ENCODE measurements around the gene IL36B.
"Not testable (repeated sequence)": the region's sequence is repeated elsewhere in the genome, so short reads cannot be mapped to it uniquely, and the experiment has no call there.

The IL36B gene

GRCh38 chr2:113052396-113052917 is at the start of gene IL36B:
IL36B (minus strand) TSS chr2:113052867.
- no peak for DNase-seq

DNA sequence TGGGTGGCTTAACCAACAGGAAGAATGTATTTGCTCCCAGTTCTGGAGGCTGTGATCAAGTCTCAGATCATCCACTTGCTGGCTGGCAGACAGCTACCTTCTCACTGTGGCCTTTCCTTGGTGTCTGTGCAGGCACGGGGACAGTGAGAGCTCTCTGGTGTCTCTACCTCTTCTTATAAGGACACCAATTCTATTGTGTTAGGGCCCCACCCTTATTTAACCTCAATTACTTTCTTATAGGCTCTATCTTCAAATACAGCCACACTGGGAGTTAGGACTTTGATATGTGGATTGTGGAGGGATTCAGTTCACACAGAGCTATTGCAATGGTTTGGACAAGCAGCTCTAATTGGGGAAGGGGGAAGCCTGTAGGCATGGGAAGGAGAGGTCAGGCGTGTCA is 49.5 kb upstream of the IL36B start:
- DNase-seq, result no peak

DNA sequence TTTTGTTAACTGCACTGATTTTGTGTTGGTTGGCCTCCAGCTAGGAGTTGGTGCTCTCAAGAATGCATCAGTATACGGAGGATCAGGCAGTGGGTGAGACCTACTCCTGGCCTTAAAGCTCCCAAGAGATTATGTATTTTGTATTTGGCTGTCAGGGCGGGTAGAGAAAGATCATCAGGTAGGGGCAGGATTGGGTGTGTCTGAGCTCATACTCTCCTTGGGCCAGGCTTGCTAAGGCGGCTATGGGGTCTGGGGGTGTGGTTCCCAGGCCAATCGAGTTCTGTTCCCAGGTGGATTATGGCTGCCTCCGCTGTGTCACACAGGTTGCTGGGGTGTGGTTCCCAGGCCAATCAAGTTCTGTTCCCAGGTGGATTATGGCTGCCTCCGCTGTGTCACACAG is 45.9 kb upstream of the IL36B start:
- no peak for DNase-seq

GRCh38 chr2:113098041-113098440 is 45.4 kb upstream of the IL36B start:
- DNase-seq, result no peak

GRCh38 chr2:113096842-113097618 is 44.4 kb upstream of the IL36B start:
- DNase-seq, result not testable (repeated sequence)

- not testable (repeated sequence) for DNase-seq
Measured at GRCh38 chr2:113096306-113096705, 43.6 kb upstream of the IL36B start.

DNA sequence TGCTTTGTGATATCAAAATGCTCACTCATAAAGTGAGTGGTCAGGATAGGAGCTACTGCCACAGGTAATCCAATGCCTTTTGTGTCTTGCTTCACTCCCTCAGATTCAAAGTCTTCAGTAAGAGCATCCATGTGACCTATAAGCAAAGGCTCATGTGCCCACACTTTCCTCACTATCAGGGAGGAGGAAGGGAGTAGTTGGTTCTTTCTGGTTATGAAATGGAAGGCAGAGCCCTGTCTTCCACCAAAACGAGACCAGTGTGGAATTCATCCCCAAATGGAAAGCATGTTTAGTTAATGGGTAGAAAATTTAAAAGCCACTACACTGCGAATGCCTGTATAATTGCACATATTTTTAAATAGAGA is 40.9 kb upstream of the IL36B start:
- DNase-seq, result no peak

DNA sequence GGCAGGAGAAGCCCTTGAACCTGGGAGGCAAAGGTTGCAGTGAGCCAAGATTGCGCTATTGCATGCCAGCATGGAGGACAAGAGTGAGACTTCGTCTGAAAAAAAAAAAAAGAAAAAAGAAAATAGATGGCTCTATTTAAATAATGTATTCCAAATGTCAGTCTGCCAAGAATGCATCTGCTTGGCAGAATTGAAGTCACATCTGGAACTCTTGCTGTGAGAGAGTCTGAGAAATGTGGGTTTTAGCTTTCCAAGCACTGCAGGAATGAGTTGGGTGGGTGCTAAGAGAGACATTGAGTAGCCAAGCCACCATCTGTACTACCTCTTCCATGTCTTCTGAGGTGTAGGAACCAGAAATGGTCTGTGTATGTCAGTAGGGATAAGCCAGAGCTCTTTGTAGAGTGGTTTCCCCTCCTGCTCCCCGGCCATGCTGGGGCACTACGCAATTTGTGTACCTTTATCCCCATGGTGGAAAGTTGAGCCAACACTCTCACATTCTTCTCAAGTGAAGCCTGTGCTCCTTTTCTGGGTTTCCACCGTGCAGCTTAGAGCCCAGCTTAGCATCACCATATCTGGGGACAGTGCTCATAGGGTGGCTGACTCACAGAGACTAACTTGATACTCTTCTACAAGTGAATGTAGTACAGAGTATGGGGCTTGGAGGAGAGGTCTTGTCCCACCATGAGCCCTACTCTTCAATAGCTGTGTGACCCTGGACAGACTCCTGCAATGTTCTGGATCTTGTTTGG is 40.4 kb upstream of the IL36B start:
- no peak for DNase-seq

DNA sequence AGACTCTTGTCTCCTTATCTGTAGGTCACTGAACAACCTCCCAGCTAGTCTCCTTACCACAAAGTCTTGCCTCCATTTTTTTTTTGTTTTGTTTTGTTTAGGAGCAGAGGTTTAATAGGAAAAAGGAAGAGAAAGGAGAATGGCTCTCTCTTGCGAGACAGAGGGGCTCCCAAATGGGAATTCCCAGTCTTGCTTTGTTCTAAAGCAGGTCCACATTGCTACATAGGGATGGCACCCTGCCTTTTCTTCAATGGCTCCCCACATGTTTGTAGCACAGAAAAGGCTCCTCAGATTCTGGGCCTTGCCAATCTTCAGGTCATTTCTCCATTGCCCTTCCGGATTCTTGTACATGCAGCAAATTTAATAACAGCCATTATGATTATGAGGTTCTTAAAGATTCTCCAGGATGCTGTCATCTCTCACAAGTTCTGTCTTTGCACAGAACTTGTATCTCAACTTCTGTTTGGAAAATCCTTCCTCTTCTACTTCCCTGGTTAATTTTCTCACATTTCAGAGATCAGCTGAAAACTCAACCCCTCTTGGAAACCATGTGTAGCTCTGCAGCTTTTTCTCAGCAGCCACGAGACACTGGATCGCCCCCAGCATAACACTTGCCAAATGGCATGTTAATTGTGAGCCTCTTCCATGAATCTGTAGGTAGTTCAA is 38.7 kb upstream of the IL36B start:
- DNase-seq, result no peak

DNA sequence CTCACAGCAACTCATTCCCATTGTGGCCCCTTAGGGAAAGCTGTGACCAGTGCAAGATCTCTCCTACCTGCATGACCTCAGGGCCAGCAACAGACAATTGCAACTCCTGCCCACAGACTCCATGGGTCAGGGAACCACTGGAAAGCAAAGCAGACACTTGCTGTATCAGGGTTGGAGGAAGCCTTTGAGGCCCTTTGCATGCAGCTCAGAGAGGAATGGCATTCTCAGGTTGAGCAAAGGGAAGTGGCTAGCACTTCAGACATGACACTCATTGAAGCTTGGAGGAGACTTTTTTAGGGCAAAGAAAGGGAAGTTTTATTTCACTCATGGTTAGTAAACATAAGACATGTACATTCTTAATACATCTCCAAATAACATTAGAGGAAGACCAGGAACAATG is 37.2 kb upstream of the IL36B start:
- no peak for DNase-seq

DNA sequence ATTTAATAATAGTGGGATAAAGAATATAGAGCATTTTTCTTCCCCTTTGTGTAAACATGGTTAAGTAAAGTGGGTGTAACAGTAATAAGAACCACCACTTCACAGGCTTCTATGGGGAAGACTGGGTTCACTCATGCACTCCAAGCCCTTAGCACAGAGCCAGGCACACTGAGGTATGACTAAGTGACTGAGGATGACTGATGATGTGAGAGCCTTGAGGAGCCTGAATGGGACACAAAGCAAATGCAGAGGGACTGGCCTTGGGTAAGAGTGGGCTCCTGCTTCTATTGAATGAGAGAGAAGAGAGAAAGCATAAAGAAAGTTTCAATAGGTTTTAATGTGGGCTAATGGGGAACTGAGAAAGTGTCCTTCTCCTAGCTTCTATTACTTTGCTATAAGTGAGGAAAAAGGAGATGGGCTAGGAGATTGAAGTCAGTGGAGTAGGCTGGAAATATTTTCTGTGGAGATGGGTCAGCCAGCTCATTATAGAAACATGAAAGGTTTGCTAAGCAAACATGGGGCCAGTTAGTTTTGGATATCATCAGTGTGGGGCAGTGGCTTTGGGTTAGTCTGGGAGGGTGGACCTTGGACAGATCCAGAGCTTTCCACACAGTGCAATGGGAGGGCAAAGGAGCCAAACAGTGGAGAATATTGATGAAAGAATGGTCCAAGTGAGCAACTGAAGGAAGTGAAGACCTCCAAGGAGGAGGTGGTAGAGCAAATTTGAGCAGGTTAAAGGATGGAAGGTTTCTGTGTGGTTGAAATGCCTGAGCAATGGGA is 35.7 kb upstream of the IL36B start:
- DNase-seq, result no peak

DNA sequence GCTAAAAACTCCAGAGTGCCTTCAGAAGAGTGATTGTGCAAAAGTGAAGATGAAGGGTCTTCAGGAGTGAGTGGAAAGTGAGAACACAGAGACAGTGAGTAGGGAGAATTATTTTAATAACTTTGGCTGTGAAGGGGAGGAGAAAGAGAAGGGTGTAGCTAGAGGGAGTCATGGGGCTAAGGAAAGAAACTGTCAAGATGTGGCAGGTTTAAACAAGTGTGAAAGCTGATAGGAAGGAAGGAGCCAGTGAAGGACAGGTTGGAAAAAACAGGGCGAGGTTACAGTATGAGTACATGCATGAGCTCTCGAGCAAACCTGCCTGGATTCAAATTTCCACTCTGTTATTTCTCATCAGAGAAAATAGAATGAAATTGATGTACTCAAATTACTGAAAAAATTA is 32.9 kb upstream of the IL36B start:
- no peak for DNase-seq

DNA sequence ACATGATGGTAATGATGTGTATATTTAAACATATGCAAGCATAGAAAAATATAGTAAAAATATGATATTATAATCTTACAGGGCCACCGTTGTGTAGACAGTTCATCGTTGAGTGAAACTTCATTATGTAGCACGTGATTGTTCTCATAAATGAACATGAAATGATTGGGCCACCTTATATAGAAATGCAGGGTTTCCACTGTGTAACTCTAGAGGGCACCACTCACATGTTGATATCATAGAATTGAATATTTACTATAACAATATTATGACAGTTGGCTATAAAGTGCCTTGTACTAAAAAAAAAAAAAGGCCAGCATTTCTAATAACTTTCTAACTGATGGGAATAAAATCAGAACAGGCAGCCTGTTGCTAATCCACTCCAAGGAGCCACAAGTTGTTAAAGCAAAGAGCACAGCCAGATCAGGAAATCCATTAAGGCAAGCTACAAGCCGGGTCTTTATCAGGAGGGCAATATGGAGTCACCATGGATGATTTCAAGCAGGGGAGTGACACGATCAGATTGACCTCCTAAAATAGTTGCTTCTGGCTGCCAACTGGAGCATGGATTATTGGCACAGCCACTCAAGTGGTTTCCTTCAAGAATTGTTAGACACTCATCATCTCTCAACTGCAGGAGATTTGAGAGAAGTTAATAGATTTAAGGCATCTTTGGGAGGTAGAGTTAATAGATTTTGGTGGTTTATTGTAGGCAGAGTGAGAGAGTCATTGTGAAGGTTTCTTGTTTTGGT is 31.8 kb upstream of the IL36B start:
- no peak for DNase-seq

- no peak for DNase-seq
Measured at GRCh38 chr2:113083296-113083695, 30.6 kb upstream of the IL36B start.

DNA sequence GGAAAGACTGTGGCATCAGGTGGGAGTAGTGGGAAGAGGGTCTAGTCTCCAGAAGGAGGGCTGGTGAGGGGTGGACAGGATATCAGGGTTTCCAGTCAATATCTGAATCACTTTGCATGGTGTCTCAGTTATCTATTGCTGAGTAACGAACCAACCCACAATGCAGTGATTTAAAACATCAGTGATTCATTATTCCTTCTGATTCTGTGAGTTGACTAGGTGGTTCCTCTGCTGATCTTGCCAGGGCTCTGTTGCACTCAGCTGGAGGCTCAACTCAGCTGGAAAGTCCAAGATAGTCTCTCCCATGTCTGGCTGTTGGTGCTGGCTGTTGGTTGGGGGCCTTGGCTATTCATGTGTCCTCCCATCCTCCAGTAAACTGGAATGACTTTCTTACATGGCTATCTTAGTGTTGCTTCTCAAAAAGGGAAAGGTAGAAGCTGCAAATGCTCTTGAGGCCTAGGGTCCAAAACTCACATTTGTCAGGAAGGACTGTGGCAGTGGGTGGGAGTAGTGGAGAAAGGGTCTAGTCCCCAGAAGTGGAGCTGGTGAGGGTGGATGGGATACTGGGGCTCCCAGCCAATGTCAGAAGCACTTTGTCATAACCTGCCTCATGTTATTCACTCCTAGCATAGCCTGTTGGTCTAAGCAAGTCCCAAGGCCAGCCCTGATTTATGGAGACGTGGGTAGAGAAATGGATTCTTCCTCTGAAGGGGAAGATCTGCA is 29.0 kb upstream of the IL36B start:
- DNase-seq, result no peak

- no peak for DNase-seq
Measured at GRCh38 chr2:113080134-113080533, 27.5 kb upstream of the IL36B start.

DNA sequence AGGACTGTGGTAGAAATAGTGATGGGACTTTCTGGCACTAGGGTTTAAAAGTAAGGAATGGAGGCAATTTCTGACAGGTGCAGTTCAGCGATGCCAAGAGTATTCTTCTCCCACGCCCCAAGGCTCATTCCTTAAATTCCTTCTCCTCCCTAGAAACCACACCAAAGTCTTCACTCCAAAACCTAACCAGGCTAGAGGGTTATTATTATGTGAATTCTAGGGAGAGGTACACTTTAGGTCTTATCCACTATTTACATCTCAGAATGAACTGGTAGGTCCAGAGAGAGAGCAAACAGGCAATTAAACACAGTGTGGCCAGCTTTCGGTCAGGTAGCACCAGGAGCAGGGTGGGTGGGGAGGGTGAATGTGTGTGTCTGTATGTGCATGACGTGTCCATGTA is 26.5 kb upstream of the IL36B start:
- no peak for DNase-seq

- no peak for DNase-seq
Measured at GRCh38 chr2:113078350-113078839, 25.7 kb upstream of the IL36B start.

DNA sequence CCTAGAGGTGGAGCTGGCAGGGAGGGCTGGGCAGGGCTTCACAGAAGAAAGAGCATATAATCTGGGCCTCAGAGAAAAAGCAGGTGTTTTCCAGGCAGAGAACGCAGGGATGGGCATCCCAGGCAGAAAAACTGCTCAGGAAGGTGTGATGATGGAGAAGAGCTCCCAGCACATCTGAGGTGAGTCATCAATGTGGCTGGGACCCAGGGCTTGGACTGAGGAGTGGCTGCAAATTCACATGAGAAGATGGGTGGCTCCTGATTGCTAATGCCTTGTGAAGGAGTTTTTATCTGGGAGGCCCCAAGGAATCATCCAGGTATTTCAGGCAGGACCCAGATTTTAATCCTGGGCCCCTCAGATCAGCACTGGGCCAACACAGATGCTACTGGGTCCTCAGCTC is 25.3 kb upstream of the IL36B start:
- DNase-seq, result no peak

GRCh38 chr2:113076954-113077669 is 24.4 kb upstream of the IL36B start:
- no peak for DNase-seq

- DNase-seq, result no peak
Measured at GRCh38 chr2:113075600-113075999, 22.9 kb upstream of the IL36B start.
